ENCODE results near the gene ADCY10. TPM values are rescaled to one million over a fixed set of nuclear protein-coding genes. Genes with fewer than 3 reads are reported as not detected.

The ADCY10 gene
- total and polyA plus RNA-seq, 9 of the 15 experiments (the other 6 are each of a cell fraction or from before 2014, with no cell fraction given), result 0.08 to 0.86 (median 0.22) TPM

DNA sequence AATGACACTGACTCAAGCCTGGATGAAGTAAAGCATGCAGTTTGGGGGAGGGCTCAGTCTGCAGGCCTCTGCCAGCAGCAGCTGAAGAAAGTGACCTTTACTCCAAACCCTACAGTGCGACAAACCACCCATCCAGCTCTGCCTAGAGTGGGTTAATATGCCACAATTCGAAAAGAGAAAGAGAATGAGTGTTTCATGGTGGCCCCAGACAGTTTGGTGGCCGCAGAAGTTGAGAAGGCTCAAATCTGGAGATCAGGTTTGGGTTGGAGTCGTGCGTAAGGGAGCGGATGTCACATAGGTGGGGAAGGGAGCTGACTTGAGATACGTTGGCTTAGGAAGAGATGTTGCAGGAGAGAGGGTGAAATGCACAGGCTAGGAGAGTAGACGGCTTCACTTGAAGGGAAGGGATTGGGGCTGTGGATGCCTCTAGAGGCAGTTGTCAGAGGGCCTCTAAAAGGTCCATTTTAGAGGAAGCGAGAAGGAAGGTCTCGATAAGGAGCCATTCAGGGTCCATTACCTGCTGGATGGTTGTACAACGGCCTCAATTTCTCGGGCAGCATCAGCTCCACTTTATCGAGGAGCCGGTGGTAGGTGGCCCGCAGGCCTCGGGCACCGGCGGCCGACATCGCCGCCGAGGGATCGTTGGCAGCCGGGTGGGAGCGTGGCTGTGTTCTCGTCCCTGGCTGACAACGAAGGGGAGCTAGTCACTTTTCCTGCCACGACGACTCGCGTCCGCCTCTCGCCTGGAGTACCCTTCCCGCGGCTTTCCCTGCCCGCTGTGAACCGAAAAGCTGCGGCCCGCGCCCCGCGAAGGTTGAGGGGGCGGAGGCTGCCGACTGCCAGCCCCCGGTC lies 21.5 kb upstream of the ADCY10 start (continued):
- TF ChIP-seq, protein P1, sequence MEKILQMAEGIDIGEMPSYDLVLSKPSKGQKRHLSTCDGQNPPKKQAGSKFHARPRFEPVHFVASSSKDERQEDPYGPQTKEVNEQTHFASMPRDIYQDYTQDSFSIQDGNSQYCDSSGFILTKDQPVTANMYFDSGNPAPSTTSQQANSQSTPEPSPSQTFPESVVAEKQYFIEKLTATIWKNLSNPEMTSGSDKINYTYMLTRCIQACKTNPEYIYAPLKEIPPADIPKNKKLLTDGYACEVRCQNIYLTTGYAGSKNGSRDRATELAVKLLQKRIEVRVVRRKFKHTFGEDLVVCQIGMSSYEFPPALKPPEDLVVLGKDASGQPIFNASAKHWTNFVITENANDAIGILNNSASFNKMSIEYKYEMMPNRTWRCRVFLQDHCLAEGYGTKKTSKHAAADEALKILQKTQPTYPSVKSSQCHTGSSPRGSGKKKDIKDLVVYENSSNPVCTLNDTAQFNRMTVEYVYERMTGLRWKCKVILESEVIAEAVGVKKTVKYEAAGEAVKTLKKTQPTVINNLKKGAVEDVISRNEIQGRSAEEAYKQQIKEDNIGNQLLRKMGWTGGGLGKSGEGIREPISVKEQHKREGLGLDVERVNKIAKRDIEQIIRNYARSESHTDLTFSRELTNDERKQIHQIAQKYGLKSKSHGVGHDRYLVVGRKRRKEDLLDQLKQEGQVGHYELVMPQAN (IDR thresholded peaks at IDR 0.05; ENCODE audit: borderline replicate concordance), result peak; percentile 79
- TF ChIP-seq MBD2 (IDR thresholded peaks at IDR 0.05; ENCODE audit: borderline replicate concordance, low read depth) (no peak), ZZZ3 (IDR thresholded peaks at IDR 0.05) (no peak), JUNB (CRISPR knock-in tag; conservative IDR thresholded peaks at IDR 0.05) (no peak), BACH1 (tag; IDR thresholded peaks at IDR 0.05) (no peak), ZNF212 (CRISPR knock-in tag; IDR thresholded peaks at IDR 0.05) (no peak), KDM2B (CRISPR knock-in tag; IDR thresholded peaks at IDR 0.05) (no peak; the same call in 1 of the 2 replicates), HDAC2 (IDR thresholded peaks at IDR 0.05) (peak; percentile 60; the same call in 1 of the 2 replicates), SIX5 (IDR thresholded peaks at IDR 0.05; ENCODE audit: borderline replicate concordance in 1 of 2, insufficient read depth in 1 of 2, low read depth in 1 of 2, low read length in 2 of 2) (no peak), NCOA4 (IDR thresholded peaks at IDR 0.05; ENCODE audit: partially characterized antibody) (no peak), NFATC3 (IDR thresholded peaks at IDR 0.05) (no peak), POLR2AphosphoS5 (IDR thresholded peaks at IDR 0.05; ENCODE audit: control insufficient read depth, insufficient read depth, low read depth, low read length) (peak; percentile 86)
- TF ChIP-seq, protein P2, sequence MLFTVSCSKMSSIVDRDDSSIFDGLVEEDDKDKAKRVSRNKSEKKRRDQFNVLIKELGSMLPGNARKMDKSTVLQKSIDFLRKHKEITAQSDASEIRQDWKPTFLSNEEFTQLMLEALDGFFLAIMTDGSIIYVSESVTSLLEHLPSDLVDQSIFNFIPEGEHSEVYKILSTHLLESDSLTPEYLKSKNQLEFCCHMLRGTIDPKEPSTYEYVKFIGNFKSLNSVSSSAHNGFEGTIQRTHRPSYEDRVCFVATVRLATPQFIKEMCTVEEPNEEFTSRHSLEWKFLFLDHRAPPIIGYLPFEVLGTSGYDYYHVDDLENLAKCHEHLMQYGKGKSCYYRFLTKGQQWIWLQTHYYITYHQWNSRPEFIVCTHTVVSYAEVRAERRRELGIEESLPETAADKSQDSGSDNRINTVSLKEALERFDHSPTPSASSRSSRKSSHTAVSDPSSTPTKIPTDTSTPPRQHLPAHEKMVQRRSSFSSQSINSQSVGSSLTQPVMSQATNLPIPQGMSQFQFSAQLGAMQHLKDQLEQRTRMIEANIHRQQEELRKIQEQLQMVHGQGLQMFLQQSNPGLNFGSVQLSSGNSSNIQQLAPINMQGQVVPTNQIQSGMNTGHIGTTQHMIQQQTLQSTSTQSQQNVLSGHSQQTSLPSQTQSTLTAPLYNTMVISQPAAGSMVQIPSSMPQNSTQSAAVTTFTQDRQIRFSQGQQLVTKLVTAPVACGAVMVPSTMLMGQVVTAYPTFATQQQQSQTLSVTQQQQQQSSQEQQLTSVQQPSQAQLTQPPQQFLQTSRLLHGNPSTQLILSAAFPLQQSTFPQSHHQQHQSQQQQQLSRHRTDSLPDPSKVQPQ (CRISPR knock-in tag; IDR thresholded peaks at IDR 0.05; ENCODE audit: borderline replicate concordance), result no peak
- TF ChIP-seq, protein P3, sequence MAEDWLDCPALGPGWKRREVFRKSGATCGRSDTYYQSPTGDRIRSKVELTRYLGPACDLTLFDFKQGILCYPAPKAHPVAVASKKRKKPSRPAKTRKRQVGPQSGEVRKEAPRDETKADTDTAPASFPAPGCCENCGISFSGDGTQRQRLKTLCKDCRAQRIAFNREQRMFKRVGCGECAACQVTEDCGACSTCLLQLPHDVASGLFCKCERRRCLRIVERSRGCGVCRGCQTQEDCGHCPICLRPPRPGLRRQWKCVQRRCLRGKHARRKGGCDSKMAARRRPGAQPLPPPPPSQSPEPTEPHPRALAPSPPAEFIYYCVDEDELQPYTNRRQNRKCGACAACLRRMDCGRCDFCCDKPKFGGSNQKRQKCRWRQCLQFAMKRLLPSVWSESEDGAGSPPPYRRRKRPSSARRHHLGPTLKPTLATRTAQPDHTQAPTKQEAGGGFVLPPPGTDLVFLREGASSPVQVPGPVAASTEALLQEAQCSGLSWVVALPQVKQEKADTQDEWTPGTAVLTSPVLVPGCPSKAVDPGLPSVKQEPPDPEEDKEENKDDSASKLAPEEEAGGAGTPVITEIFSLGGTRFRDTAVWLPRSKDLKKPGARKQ (CRISPR knock-in tag; IDR thresholded peaks at IDR 0.05), result no peak
- TF ChIP-seq, protein P4, sequence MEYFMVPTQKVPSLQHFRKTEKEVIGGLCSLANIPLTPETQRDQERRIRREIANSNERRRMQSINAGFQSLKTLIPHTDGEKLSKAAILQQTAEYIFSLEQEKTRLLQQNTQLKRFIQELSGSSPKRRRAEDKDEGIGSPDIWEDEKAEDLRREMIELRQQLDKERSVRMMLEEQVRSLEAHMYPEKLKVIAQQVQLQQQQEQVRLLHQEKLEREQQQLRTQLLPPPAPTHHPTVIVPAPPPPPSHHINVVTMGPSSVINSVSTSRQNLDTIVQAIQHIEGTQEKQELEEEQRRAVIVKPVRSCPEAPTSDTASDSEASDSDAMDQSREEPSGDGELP (CRISPR knock-in tag; IDR thresholded peaks at IDR 0.05; ENCODE audit: borderline replicate concordance), result 0 out of 2 replicates have a peak, but pooled peaks have one; percentile 13
- TF ChIP-seq, protein P5, sequence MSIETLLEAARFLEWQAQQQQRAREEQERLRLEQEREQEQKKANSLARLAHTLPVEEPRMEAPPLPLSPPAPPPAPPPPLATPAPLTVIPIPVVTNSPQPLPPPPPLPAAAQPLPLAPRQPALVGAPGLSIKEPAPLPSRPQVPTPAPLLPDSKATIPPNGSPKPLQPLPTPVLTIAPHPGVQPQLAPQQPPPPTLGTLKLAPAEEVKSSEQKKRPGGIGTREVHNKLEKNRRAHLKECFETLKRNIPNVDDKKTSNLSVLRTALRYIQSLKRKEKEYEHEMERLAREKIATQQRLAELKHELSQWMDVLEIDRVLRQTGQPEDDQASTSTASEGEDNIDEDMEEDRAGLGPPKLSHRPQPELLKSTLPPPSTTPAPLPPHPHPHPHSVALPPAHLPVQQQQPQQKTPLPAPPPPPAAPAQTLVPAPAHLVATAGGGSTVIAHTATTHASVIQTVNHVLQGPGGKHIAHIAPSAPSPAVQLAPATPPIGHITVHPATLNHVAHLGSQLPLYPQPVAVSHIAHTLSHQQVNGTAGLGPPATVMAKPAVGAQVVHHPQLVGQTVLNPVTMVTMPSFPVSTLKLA (conservative IDR thresholded peaks at IDR 0.05), result peak in 1 of 2 experiments; percentile 15; a peak in 1 of 4 replicates
- TF ChIP-seq, protein P6, sequence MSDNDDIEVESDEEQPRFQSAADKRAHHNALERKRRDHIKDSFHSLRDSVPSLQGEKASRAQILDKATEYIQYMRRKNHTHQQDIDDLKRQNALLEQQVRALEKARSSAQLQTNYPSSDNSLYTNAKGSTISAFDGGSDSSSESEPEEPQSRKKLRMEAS (CRISPR knock-in tag; IDR thresholded peaks at IDR 0.05), result no peak; the same call in none of the 2 replicates
